GM19240 (cell line): ENCODE data around the gene CHRFAM7A.
"Not testable (repeated sequence)": the region's sequence is repeated elsewhere in the genome, so short reads cannot be mapped to it uniquely, and the experiment has no call there.

Source experiments
- DNase-seq: peaks from one replicate; pipeline ENCODE4 v3.0.0; 2011; ENCODE audit warnings: low spot score; ENCODE audit not compliant: insufficient read length

CHRFAM7A gene

DNA sequence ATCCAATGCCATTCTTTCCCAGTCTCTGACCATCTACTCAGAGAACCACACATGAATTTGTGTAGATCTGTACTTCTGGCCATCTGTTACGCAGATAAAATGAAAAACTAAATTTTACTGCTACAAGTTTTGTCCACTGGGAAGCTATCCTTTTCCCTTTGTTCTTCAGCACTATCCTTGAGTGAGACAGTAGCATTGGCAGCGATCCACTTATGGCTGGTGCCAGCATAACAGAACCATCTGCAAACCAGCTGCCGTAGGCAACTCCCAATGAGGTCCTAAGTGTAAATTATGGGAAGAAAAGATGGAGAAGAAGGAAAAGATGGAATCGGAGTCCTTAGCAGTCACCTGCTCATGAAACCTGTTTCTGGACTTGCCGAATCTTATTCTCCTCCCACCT, 72.3 kb downstream of the CHRFAM7A start:
- not testable (repeated sequence) for DNase-seq

- not testable (repeated sequence) for DNase-seq
These were observed 77.6 kb downstream of the CHRFAM7A start for GRCh38 chr15:30315704-30316103.

DNA sequence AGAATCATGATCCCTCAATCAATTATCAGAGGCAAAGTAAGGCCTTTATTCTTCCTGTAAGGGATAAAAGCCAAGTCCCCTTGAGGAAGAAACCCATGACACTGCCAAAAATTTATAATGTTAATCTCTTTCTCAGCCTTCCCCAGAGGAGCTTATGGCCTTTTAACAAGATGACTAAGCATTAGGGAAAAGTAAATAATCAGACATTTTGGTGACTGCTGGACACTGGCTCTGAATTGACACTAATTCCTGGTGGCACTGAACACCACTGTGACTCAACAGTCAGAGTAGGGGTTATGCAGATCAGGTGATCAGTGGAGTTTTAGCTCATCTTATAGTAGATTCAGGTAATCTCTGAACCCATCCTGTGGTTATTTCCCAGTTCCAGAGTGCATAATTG, 82.8 kb downstream of the CHRFAM7A start:
- DNase-seq: not testable (repeated sequence)
